ENCODE data around the gene CHSY1. TPM values are rescaled to one million over a fixed set of nuclear protein-coding genes. Genes with fewer than 3 reads are reported as not detected.

The CHSY1 gene
- total RNA-seq, 1 experiment from 2014 or later: 59.1 TPM

DNA sequence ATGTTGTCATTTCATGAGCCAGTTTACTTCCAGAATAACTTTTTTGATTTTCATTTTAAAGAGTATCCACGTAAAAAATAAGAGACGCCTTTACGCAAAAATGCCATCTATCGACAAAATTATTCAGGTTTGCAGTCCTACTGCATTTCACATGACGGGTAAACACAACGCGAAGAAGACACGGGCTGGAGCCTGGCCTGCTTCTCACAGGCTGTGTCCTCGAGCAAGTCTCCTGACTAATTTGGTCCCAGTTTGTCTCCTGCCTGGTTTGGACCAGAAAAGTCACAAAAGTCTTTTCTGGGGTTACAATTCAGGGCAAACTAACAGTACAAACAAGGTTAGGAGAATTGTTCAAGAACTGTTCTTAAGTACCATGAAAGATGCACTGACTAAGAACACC lies 51.7 kb downstream of the CHSY1 start (continued):
- TF ChIP-seq, protein P1, sequence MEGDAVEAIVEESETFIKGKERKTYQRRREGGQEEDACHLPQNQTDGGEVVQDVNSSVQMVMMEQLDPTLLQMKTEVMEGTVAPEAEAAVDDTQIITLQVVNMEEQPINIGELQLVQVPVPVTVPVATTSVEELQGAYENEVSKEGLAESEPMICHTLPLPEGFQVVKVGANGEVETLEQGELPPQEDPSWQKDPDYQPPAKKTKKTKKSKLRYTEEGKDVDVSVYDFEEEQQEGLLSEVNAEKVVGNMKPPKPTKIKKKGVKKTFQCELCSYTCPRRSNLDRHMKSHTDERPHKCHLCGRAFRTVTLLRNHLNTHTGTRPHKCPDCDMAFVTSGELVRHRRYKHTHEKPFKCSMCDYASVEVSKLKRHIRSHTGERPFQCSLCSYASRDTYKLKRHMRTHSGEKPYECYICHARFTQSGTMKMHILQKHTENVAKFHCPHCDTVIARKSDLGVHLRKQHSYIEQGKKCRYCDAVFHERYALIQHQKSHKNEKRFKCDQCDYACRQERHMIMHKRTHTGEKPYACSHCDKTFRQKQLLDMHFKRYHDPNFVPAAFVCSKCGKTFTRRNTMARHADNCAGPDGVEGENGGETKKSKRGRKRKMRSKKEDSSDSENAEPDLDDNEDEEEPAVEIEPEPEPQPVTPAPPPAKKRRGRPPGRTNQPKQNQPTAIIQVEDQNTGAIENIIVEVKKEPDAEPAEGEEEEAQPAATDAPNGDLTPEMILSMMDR (IDR thresholded peaks at IDR 0.05): no peak
- TF ChIP-seq MYBL2 (CRISPR knock-in tag; IDR thresholded peaks at IDR 0.05) (no peak), ZNF219 (CRISPR knock-in tag; IDR thresholded peaks at IDR 0.05; ENCODE audit: borderline replicate concordance) (no peak), CBFB (CRISPR knock-in tag; IDR thresholded peaks at IDR 0.05; ENCODE audit: low read depth) (no peak)
- TF ChIP-seq, protein P2, sequence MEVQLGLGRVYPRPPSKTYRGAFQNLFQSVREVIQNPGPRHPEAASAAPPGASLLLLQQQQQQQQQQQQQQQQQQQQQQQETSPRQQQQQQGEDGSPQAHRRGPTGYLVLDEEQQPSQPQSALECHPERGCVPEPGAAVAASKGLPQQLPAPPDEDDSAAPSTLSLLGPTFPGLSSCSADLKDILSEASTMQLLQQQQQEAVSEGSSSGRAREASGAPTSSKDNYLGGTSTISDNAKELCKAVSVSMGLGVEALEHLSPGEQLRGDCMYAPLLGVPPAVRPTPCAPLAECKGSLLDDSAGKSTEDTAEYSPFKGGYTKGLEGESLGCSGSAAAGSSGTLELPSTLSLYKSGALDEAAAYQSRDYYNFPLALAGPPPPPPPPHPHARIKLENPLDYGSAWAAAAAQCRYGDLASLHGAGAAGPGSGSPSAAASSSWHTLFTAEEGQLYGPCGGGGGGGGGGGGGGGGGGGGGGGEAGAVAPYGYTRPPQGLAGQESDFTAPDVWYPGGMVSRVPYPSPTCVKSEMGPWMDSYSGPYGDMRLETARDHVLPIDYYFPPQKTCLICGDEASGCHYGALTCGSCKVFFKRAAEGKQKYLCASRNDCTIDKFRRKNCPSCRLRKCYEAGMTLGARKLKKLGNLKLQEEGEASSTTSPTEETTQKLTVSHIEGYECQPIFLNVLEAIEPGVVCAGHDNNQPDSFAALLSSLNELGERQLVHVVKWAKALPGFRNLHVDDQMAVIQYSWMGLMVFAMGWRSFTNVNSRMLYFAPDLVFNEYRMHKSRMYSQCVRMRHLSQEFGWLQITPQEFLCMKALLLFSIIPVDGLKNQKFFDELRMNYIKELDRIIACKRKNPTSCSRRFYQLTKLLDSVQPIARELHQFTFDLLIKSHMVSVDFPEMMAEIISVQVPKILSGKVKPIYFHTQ (CRISPR knock-in tag; IDR thresholded peaks at IDR 0.05): no peak

DNA sequence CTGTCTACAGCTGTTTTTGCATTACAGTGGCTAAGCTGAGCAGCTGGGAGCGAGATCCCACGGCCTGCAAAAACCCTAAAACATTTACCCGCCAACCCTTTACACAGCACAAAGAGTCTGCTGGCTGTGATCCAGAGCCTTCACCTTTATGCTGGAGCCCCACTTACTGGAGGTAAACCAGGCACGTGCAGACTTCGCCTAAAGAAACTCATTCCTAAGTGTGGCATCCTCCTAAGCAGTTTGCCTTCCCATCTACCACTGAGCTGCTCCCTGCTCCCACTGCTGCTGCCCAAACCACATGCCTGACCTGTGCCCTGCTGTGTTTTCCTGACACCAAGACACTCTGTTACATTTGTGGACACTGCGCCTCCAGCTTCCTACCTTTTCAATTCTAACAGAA lies 53.0 kb downstream of the CHSY1 start:
- H3K4me1 Mint-ChIP-seq: peaks cover 73% of the 10 kb centered on the region
- no peaks in the 10 kb centered on the region for H3K36me3 Mint-ChIP-seq
- H3K4me3 Mint-ChIP-seq: no peak overlapping the region
- ATAC-seq (peak; percentile 5), DNase-seq (ENCODE audit: low spot score) (no peak)
- H3K27me3 Mint-ChIP-seq (ENCODE audit: low read depth): no peaks in the 10 kb centered on the region
- peak overlapping the region; percentile 66 for H3K27ac Mint-ChIP-seq
- ChIA-PET POLR2A (no interaction called here), CTCF (interaction anchor here (0.6 to 1.4 kb wide), 4 partner anchors 12 to 566 kb away, joined by 3 to 5 read pairs (median 4); no protein-coding TSS in a partner anchor)
- no peaks in the 10 kb centered on the region for H3K9me3 Mint-ChIP-seq
- TF ChIP-seq, protein P3, sequence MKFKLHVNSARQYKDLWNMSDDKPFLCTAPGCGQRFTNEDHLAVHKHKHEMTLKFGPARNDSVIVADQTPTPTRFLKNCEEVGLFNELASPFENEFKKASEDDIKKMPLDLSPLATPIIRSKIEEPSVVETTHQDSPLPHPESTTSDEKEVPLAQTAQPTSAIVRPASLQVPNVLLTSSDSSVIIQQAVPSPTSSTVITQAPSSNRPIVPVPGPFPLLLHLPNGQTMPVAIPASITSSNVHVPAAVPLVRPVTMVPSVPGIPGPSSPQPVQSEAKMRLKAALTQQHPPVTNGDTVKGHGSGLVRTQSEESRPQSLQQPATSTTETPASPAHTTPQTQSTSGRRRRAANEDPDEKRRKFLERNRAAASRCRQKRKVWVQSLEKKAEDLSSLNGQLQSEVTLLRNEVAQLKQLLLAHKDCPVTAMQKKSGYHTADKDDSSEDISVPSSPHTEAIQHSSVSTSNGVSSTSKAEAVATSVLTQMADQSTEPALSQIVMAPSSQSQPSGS (CRISPR knock-in tag; IDR thresholded peaks at IDR 0.05; ENCODE audit: borderline replicate concordance, low read depth): no peak
- TF ChIP-seq, protein P4, sequence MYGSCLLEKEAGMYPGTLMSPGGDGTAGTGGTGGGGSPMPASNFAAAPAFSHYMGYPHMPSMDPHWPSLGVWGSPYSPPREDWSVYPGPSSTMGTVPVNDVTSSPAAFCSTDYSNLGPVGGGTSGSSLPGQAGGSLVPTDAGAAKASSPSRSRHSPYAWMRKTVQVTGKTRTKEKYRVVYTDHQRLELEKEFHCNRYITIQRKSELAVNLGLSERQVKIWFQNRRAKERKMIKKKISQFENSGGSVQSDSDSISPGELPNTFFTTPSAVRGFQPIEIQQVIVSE (CRISPR knock-in tag; IDR thresholded peaks at IDR 0.05; ENCODE audit: borderline replicate concordance): no peak
- TF ChIP-seq ESRRA (CRISPR knock-in tag; IDR thresholded peaks at IDR 0.05; ENCODE audit: borderline replicate concordance) (no peak), CREB1 (CRISPR knock-in tag; IDR thresholded peaks at IDR 0.05) (no peak)
- TF ChIP-seq, protein P5, sequence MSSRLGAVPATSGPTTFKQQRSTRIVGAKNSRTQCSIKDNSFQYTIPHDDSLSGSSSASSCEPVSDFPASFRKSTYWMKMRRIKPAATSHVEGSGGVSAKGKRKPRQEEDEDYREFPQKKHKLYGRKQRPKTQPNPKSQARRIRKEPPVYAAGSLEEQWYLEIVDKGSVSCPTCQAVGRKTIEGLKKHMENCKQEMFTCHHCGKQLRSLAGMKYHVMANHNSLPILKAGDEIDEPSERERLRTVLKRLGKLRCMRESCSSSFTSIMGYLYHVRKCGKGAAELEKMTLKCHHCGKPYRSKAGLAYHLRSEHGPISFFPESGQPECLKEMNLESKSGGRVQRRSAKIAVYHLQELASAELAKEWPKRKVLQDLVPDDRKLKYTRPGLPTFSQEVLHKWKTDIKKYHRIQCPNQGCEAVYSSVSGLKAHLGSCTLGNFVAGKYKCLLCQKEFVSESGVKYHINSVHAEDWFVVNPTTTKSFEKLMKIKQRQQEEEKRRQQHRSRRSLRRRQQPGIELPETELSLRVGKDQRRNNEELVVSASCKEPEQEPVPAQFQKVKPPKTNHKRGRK (CRISPR knock-in tag; IDR thresholded peaks at IDR 0.05; ENCODE audit: borderline replicate concordance): no peak
- TF ChIP-seq, protein P6, sequence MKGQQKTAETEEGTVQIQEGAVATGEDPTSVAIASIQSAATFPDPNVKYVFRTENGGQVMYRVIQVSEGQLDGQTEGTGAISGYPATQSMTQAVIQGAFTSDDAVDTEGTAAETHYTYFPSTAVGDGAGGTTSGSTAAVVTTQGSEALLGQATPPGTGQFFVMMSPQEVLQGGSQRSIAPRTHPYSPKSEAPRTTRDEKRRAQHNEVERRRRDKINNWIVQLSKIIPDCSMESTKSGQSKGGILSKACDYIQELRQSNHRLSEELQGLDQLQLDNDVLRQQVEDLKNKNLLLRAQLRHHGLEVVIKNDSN (CRISPR knock-in tag; IDR thresholded peaks at IDR 0.05): no peak

DNA sequence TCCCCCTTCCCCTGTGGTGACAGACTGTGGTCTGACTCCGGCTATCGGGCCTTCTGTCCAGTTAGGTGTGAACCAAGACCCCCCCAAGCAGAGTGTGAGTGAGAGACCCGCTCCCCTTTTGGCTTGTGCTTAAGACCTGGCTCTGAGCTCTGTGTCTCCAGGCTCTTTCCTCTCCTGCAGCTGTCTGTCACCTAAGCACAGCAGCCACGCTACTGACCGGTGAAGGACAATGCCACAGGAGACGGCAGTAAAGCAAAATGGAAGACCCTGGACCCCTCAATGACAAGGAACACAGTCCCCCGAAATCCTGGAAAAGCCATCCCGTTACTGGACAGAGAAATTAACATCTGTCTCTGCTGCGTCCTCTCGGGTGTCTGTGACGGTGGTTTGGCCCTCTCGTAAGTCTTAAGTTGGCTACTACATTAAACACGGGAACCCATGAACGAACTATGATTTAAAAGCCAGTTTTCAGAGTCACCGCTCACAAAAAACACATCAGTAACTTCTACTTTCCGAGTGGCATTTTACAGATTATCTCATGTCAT lies 53.7 kb downstream of the CHSY1 start:
- CTCF ChIA-PET: interaction anchor here (0.6 to 1.4 kb wide), 4 partner anchors 12 to 565 kb away, joined by 3 to 5 read pairs (median 4); no protein-coding TSS in a partner anchor
- Mint-ChIP-seq H3K27ac (peak overlapping the region; percentile 66), H3K27me3 (ENCODE audit: low read depth) (no peaks in the 10 kb centered on the region), H3K36me3 (no peaks in the 10 kb centered on the region), H3K9me3 (no peaks in the 10 kb centered on the region), H3K4me3 (no peak overlapping the region), H3K4me1 (peaks cover 73% of the 10 kb centered on the region)
- ATAC-seq (no peak), DNase-seq (ENCODE audit: low spot score) (no peak)
- POLR2A ChIA-PET: no interaction called here
- TF ChIP-seq NFYB (CRISPR knock-in tag; conservative IDR thresholded peaks at IDR 0.05; ENCODE audit: low read depth) (no peak), JUN (CRISPR knock-in tag; IDR thresholded peaks at IDR 0.05) (no peak), MYBL2 (CRISPR knock-in tag; IDR thresholded peaks at IDR 0.05) (no peak), NFE2L1 (CRISPR knock-in tag; IDR thresholded peaks at IDR 0.05) (no peak), HMGA2 (CRISPR knock-in tag; IDR thresholded peaks at IDR 0.05) (no peak), RELA (CRISPR knock-in tag; IDR thresholded peaks at IDR 0.05; ENCODE audit: borderline replicate concordance) (no peak), ELF4 (CRISPR knock-in tag; IDR thresholded peaks at IDR 0.05; ENCODE audit: low read depth) (no peak)
- TF ChIP-seq, protein P7, sequence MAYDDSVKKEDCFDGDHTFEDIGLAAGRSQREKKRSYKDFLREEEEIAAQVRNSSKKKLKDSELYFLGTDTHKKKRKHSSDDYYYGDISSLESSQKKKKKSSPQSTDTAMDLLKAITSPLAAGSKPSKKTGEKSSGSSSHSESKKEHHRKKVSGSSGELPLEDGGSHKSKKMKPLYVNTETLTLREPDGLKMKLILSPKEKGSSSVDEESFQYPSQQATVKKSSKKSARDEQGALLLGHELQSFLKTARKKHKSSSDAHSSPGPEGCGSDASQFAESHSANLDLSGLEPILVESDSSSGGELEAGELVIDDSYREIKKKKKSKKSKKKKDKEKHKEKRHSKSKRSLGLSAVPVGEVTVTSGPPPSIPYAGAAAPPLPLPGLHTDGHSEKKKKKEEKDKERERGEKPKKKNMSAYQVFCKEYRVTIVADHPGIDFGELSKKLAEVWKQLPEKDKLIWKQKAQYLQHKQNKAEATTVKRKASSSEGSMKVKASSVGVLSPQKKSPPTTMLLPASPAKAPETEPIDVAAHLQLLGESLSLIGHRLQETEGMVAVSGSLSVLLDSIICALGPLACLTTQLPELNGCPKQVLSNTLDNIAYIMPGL (CRISPR knock-in tag; IDR thresholded peaks at IDR 0.05): no peak
- TF ChIP-seq, protein P8, sequence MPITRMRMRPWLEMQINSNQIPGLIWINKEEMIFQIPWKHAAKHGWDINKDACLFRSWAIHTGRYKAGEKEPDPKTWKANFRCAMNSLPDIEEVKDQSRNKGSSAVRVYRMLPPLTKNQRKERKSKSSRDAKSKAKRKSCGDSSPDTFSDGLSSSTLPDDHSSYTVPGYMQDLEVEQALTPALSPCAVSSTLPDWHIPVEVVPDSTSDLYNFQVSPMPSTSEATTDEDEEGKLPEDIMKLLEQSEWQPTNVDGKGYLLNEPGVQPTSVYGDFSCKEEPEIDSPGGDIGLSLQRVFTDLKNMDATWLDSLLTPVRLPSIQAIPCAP (CRISPR knock-in tag; IDR thresholded peaks at IDR 0.05): no peak

Data from WTC11 (cell line).